ENCODE measurements around the gene CBARP.
"Not testable (repeated sequence)": the region's sequence is repeated elsewhere in the genome, so short reads cannot be mapped to it uniquely, and the experiment has no call there.

CBARP gene

GRCh38 chr19:1252221-1252820 lies 14.5 kb upstream of the CBARP start:
- no peak for DNase-seq (ENCODE audit: low read depth)

GRCh38 chr19:1251330-1252220 lies 13.8 kb upstream of the CBARP start:
- no peak for DNase-seq (ENCODE audit: low read depth)

DNA sequence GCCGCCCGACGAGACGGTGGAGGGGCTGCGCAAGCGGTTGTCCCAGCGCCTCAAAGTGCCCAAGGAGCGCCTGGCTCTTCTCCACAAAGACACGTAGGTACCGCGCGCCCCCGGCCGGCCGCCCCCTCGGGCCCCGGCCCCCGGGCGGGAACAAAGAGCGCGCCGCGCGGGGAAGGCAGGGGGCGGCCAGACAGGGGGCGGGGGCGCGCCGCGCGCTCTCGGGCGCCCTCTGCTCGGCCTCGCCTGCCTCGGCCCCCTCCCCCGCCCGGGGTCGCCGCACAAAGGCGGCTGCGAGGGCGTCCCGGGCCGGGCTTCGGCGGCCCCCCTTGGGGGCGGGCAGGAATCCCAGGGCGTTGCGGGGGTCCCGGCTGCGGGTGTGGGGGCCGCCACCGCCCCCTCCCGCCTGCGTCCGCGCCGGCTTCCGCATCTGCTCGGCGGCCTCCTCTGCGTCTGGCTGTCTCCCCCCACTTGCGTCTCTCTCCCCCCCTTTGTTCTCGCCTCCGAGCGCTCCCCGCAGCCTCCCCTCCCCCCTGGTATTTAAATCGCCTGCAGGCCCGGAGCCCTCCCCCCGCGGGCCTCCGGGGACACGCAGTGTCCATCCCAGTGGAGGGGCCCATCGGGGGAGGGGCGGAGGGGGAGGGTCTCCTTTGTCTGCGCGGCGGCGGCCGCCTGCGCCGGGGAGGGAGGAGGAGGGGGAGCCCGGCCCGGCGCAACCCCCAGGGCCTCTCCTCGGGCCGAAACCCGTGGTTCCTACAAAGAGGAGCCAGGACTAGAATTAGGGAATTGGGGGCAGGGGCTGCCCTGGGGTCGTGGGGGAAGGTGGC lies 12.8 kb upstream of the CBARP start:
- no peak for DNase-seq (ENCODE audit: low read depth)

GRCh38 chr19:1249990-1250436 lies 12.2 kb upstream of the CBARP start:
- no peak for DNase-seq (ENCODE audit: low read depth)

DNA sequence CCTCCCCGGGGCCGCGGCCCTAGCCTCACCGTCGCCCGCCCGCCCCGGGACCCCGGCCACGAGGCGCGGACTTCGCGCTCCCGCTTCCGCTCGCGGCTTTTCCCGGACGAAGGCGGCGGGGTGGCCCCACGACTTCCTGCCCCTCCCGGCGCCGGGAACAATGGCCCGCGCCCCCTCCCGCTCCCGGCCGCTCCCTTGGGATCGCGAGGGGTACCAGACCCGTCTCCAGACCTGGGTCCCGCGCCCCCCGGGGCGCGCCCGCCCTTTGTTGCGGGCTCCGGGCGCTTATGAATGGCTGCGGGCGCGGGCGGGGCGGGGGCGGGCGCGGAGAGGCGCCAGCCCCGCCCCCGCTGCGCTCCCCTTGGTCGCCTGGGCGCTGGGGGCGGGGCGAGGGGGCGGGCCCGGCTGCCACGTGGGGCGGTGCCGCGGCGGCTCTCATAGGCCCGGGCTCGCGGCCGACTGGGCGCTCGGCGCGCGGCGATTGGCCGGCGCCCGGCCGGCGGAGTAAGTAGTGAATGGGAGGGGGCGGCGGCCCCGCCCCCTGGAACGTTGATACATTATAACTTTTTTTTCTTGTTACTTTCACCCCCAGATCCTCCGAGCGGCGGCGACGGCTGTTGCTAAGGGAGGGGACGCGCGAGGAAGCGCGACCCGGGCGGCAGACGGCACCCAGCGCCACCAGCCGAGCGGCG lies 11.6 kb upstream of the CBARP start:
- DNase-seq (ENCODE audit: low read depth), result no peak

- no peak for DNase-seq (ENCODE audit: low read depth)
Observed at GRCh38 chr19:1248786-1249297, 11.0 kb upstream of the CBARP start.

DNA sequence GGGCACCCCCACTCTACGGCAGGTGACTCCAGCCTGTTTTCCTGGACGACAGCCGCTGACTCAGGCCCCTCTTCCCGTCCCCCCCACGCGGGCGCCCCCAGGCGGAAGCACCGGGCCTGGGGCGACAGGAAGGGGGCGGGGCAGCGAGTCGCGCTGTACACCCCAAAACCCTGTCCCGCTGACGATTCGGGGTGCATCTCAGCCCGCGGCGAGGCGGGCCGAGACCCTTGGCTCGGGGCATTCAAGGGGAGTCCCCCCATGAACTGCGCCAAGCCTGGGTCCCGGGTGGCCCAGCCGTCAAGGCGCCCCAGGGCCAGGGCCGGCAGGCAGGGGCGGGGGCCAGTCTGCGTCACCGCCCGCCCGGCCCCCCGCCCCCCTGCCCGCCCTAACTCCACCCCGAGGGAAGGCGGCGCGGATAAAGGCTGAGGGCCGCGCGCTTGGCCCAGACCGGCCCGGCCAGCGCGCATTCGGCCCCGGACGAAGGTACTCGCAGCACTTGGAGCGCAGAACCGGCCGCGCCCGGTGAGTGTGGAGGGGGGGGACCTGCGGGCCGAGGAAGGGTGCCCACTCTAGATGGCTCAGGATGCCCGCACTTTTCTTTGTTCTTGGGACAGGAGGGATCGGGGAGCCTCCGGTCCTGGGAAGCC lies 10.5 kb upstream of the CBARP start, which contains the start of gene MIDN:
Gene MIDN (plus strand): TSS at position 445 of the 647 bp plus-strand sequence. CDS start 1,714 bp downstream, outside the sequence.
- no peak for DNase-seq (ENCODE audit: low read depth)

DNA sequence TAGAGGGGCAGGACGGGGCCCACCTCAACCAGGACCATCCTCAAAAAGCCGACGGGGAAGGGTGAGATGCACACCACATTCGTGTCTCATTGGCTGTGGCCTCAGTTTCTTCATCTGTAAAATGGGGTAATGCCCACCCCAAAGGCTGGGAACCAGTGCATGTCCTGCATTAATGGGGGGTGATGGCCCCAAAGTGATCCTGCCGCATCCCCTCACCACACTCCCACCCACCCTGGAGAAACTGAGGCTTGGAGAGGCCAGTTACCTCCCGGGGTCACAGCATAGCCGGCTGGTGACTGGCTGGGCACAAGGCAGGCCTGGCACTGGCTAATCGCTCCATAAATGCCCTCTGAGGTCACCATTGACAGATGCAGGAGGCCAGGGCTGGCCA lies 9.9 kb upstream of the CBARP start:
- DNase-seq (ENCODE audit: low read depth), result no peak

DNA sequence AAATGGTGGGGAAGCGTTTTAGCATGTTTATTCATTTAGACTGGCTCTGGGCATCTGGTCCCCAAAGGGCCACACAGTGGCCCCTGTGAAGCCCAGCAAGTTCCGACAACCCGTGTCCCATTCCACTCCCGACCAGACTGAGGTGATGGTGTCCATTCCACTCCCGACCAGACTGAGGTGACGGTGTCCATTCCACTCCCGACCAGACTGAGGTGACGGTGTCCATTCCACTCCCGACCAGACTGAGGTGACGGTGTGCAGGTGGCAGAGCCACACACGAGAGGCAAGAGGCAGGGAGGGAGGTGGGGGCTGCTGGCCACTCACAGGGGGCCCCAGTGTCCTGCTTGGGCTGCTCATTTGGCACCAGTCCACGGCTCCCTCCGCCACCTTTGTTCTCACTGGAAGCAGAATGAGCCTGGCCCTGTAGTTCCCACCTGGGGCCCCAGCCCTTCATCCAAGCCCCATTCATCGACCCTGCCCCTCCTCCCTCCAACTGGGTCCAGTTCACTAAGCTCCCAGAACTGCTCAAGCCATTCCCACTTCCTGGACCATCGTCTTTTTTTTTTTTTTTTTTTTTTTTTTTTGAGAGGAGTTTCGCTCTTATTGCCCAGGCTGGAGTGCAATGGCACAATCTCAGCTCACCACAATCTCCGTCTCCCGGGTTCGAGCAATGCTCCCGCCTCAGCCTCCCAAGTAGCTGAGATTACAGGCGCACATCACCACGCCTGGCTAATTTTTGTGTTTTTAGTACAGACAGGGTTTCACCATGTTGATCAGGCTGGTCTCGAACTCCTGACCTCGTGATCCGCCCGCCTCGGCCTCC lies 8.7 kb upstream of the CBARP start:
- not testable (repeated sequence) for DNase-seq (ENCODE audit: low read depth)

DNA sequence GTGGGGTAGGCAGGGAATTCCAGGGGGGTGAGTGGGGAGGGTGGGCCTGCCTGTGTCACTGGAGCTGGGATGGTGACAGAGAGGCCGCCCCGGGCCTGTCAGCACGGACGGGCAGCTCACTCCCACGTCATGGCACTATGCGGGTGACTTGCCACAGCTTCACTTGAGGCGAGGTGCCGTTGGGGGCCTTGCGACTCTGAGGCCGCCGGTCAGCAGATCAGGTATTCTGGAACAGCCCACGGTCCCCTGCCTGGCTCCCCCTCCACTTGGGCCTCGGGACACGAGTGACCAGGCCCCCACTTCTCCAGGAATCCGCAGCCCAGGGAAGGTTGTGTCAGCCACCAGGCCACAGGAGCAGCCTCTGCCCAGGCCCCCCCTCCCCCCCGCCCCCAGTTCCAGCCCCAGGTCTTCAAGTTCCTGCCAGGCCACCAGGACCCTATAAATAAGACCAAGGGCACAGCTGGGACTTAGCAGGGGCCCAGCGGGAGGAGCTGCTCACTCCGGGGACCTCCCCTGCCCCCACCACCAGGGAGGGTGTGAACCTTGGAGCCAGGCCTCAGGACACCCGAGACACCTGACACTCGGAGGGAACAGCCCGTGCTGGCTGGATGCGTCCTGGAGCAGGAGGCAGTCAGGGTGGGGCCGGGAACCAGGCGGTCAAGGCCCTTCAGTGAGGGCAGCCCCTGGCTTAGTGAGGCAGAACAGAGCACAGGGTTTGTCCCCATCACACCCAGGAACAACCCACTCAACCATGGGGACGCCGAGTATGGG lies 7.9 kb upstream of the CBARP start:
- no peak for DNase-seq (ENCODE audit: low read depth)

GRCh38 chr19:1244693-1245451 lies 7.1 kb upstream of the CBARP start:
- no peak for DNase-seq (ENCODE audit: low read depth)

- DNase-seq (ENCODE audit: low read depth), result no peak
Observed at GRCh38 chr19:1243768-1244692, 6.2 kb upstream of the CBARP start.

DNA sequence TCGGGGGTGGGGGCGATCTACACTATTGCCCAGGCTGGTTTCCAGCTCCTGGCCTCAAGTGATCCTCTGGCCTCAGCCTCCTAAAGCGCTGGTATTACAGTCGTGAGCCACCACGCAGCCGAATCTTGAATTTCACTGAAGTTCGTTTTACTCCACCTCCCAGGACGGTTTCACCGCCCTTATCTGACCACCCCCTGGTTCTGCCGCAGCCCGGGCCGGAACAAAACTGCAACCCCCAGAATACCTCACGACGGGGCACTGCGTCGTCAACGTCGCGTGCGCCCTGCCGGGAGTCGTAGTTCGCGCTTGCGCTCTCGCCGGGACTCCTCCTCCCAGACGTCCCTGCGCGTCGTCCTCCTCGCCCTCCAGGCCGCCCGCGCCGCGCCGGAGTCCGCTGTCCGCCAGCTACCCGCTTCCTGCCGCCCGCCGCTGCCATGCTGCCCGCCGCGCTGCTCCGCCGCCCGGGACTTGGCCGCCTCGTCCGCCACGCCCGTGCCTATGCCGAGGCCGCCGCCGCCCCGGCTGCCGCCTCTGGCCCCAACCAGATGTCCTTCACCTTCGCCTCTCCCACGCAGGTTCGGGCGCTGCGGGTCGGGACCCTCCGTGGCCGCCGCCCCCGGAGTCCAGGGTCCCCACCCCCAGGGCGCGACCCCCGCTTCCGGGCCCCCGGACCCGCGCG lies 3.8 kb upstream of the CBARP start, which contains the start of gene ATP5F1D:
Gene ATP5F1D (plus strand): TSS at position 335 of the 679 bp plus-strand sequence. CDS start 100 bp downstream, at position 435.
- DNase-seq (ENCODE audit: low read depth), result peak; percentile 75

- no peak for DNase-seq (ENCODE audit: low read depth)
Observed at GRCh38 chr19:1240925-1241324, 3.1 kb upstream of the CBARP start.

DNA sequence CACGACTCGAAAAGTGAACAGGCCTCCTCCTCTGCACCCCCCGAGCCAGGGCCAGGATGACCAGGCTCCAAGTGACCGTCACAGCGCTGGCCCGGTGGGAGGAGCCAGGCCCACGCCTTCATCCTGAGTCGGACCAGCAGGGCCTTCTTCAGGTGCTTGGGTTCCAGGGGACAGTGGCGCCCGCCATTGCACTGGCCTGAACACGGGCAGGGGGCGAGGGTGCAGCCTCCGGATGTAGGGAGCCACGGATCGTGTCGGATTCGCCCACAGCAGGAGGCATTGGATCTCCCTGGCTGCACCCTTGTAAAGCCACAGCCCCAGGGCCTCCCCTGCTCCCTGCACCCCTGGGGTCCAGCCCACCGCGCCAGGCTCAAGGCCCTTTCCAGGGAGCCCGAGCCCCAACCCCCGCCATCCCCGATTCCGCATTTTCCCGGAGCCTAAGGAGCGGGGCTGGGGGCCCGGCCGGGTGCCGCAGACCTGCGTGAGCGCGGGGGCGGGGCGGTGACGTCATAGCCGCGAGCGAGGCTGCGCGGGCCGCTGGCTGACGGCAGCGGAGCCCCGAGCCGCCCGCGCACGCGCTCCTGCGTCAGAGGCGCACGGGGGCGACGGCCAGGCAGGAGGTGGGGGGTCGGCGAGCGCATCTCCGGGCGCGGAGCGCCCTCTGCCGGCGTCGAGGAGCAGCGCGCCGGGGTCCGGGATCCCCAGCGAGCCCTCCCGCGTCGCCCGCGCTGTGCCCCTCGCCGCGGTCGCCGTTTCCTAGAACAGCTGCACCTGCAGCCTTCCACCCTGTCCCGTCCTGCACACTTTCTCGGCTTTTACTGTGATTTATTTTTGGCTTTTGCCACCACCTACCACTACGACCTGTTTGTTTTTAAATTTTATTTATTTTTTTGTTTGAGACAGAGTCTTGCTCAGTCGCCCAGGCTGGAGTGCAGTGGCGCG lies 2.3 kb upstream of the CBARP start:
- DNase-seq (ENCODE audit: low read depth), result no peak

GRCh38 chr19:1239420-1239795 lies 1.6 kb upstream of the CBARP start:
- DNase-seq (ENCODE audit: low read depth), result no peak
